Suprapubic skin (tissue), 4 donors: Measurements from ENCODE around the gene IFI16.

Experiments used
- EP300 ChIP-seq: sonication (generic); formaldehyde crosslinking; IDR thresholded peaks from one replicate; pipeline ENCODE4 v1.6.1; 2017; ENCODE audit warnings: antibody characterized with exemption
- POLR2AphosphoS5 ChIP-seq, 3 donors: sonication (generic); formaldehyde crosslinking; IDR thresholded peaks; one replicate each; pipeline ENCODE4 v1.6.1; 2017; ENCODE audit warnings: antibody characterized with exemption in 3 of 3
- TF ChIP-seq, protein P1 (sequence below), 2 donors: fragments of 200-600 bp in 1 of 2; fragments of 450-650 bp in 1 of 2; sonication (generic) in 1 of 2; IDR thresholded peaks; one replicate each; pipeline ENCODE4 v1.5.1; 2016 to 2019; ENCODE audit warnings: antibody characterized with exemption in 2 of 2, mild to moderate bottlenecking in 1 of 2, moderate library complexity in 1 of 2

DNA sequence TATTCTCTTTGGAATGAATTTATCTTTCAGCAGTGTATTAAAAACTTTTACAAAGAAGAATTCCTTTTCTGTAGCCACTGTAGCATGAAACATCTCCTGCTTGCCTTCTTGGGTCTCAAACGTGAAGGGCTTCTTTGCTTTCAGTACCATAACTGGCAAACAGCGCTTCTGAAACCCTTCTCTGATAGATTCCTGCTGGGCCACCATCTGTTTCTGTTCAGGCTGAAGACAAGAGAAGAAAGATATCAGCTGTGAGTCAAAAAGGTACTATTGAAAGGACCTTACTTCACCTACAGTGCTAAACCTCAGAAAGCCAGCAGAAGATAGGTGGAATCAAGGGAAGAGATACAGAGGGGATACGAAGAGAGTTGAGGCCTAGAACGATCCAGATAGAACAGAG, 56.4 kb downstream of the IFI16 start:
- TF ChIP-seq POLR2AphosphoS5 (IDR thresholded peaks at IDR 0.05) (no peak), EP300 (no peak)
- TF ChIP-seq, protein P1, sequence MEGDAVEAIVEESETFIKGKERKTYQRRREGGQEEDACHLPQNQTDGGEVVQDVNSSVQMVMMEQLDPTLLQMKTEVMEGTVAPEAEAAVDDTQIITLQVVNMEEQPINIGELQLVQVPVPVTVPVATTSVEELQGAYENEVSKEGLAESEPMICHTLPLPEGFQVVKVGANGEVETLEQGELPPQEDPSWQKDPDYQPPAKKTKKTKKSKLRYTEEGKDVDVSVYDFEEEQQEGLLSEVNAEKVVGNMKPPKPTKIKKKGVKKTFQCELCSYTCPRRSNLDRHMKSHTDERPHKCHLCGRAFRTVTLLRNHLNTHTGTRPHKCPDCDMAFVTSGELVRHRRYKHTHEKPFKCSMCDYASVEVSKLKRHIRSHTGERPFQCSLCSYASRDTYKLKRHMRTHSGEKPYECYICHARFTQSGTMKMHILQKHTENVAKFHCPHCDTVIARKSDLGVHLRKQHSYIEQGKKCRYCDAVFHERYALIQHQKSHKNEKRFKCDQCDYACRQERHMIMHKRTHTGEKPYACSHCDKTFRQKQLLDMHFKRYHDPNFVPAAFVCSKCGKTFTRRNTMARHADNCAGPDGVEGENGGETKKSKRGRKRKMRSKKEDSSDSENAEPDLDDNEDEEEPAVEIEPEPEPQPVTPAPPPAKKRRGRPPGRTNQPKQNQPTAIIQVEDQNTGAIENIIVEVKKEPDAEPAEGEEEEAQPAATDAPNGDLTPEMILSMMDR (IDR thresholded peaks at IDR 0.05) = no peak
